ENCODE data around the gene VSIG1. TPM values are rescaled to one million over a fixed set of nuclear protein-coding genes. Genes with fewer than 3 reads are reported as not detected.
A peak's percentile ranks its signal among the peaks of the same experiment; 100 is the strongest.

The VSIG1 gene
- total and polyA plus RNA-seq, 8 donors, result 0.58 to 402 (median 116) TPM

GRCh38 chrX:108117988-108118387, 73.1 kb downstream of the VSIG1 start:
- Histone ChIP-seq H3K27ac (no peak overlapping the region), H3K36me3 (no peaks in the 10 kb centered on the region), H3K9me3 (no peaks in the 10 kb centered on the region), H3K4me1 (no peaks in the 10 kb centered on the region), H3K4me3 (no peak overlapping the region), H3K27me3 (no peaks in the 10 kb centered on the region)
- intact Hi-C loops (cut with DNase I; ENCODE audit: low total_unique reads), result no loop called here
- WGBS, 5 donors, result 50 to 64% (median 56%) methylated on average over 3 of the region's 3 CpGs
- DNase-seq, result peak in 1 of 2 donors; percentile 12
- TF ChIP-seq CTCF (IDR thresholded peaks at IDR 0.05), result no peak
- no peak for TF ChIP-seq POLR2AphosphoS5 (IDR thresholded peaks at IDR 0.05)
- TF ChIP-seq EP300 (IDR thresholded peaks at IDR 0.05), result no peak
- TF ChIP-seq POLR2A (IDR thresholded peaks at IDR 0.05), result no peak

DNA sequence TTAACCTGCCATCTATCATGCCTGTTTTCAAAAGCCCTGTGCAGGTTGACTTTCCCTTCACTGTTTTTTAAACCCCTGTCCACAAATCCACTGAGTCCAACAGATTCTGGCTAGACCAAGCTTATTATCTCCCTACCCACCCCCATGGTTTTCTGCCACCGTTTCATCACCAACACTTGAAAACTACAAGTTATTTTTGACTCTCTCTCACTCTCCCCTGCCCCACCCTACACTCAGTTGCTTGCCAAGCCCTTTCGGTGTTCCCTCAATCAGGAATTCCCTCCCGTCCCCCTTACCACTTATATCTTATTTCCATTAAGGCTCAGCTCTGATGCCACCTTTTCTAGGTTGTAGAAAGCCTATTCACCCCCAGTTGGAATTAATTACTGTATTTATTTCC, 76.4 kb downstream of the VSIG1 start:
- H3K4me3 ChIP-seq, result no peak overlapping the region
- WGBS, 5 donors, result 42 to 57% (median 54%) methylated on average over 3 of the region's 3 CpGs
- H3K4me1 ChIP-seq, result no peaks in the 10 kb centered on the region
- H3K27me3 ChIP-seq, result no peaks in the 10 kb centered on the region
- TF ChIP-seq POLR2A (IDR thresholded peaks at IDR 0.05) (no peak), POLR2AphosphoS5 (IDR thresholded peaks at IDR 0.05) (no peak)
- H3K36me3 ChIP-seq, result peaks cover 0 to 3% (median 0%) of the 10 kb centered on the region in 4 donors
- no peak for DNase-seq
- H3K9me3 ChIP-seq, result no peaks in the 10 kb centered on the region
- no peak overlapping the region for H3K27ac ChIP-seq
- intact Hi-C loops (cut with DNase I; ENCODE audit: low total_unique reads), result no loop called here

DNA sequence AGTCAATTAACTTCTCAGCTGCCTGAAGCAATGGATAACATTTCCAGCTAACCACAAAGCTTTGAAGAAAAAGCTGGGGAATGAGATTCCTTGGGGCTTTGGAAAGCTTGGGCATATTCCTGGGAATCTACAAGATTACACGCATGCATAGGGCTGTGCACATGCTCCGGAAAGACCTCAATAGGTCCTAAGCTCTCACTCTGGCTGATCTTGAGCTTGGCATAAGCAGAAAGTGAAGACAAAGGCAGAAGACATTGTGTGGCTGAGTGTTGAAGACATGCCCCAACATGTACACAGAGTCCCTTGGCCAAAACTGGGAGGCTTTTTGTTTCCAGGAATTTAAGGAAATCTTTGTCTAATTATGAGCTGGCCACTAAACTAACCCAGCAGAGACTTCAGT, 77.9 kb downstream of the VSIG1 start:
- no peaks in the 10 kb centered on the region for H3K27me3 ChIP-seq
- H3K36me3 ChIP-seq, result peaks cover 0 to 13% (median 4%) of the 10 kb centered on the region in 4 donors
- 72 to 90% (median 86%) methylated on average over 2 of the region's 2 CpGs for WGBS, 5 donors
- no peaks in the 10 kb centered on the region for H3K4me1 ChIP-seq
- H3K9me3 ChIP-seq, result no peaks in the 10 kb centered on the region
- no peak overlapping the region for H3K4me3 ChIP-seq
- no peak for TF ChIP-seq POLR2AphosphoS5 (IDR thresholded peaks at IDR 0.05)
- TF ChIP-seq CTCF (IDR thresholded peaks at IDR 0.05), result no peak
- H3K27ac ChIP-seq, result no peak overlapping the region
- intact Hi-C loops (cut with DNase I; ENCODE audit: low total_unique reads), result no loop called here
- no peak for DNase-seq

- no peak overlapping the region for H3K4me3 ChIP-seq
- TF ChIP-seq POLR2AphosphoS5 (IDR thresholded peaks at IDR 0.05), result no peak
- no peak for TF ChIP-seq EP300 (IDR thresholded peaks at IDR 0.05)
- no peak for TF ChIP-seq POLR2A (IDR thresholded peaks at IDR 0.05)
- no peak for TF ChIP-seq CTCF (IDR thresholded peaks at IDR 0.05)
- WGBS, 5 donors, result 75 to 98% (median 95%) methylated on average over 3 of the region's 3 CpGs
- intact Hi-C loops (cut with DNase I; ENCODE audit: low total_unique reads), result no loop called here
- H3K27me3 ChIP-seq, result no peaks in the 10 kb centered on the region
- no peaks in the 10 kb centered on the region for H3K9me3 ChIP-seq
- H3K27ac ChIP-seq, result no peak overlapping the region
- H3K36me3 ChIP-seq, result peaks cover 0 to 13% (median 4%) of the 10 kb centered on the region in 4 donors
- H3K4me1 ChIP-seq, result no peaks in the 10 kb centered on the region
- DNase-seq, result no peak
Observed at GRCh38 chrX:108123591-108124366, 78.9 kb downstream of the VSIG1 start.

GRCh38 chrX:108126661-108127060, 81.8 kb downstream of the VSIG1 start:
- intact Hi-C loops (cut with DNase I; ENCODE audit: low total_unique reads), result no loop called here
- WGBS, 5 donors, result 60 to 88% (median 81%) methylated on average over 2 of the region's 2 CpGs
- no peaks in the 10 kb centered on the region for H3K9me3 ChIP-seq
- no peak overlapping the region for H3K4me3 ChIP-seq
- H3K36me3 ChIP-seq, result peaks cover 0 to 14% (median 9%) of the 10 kb centered on the region in 4 donors
- no peaks in the 10 kb centered on the region for H3K4me1 ChIP-seq
- TF ChIP-seq CTCF (IDR thresholded peaks at IDR 0.05), result no peak
- no peak for TF ChIP-seq POLR2A (IDR thresholded peaks at IDR 0.05)
- no peak for TF ChIP-seq EP300 (IDR thresholded peaks at IDR 0.05)
- TF ChIP-seq POLR2AphosphoS5 (IDR thresholded peaks at IDR 0.05), result no peak
- DNase-seq, result no peak
- no peaks in the 10 kb centered on the region for H3K27me3 ChIP-seq
- no peak overlapping the region for H3K27ac ChIP-seq

Measured in stomach (tissue), 9 donors.